OCI-LY3 (cell line): ENCODE measurements around the gene TBC1D1.

Experiments used
- CTCF ChIP-seq: fragments of 200-600, 300-600 bp; sonication (generic); IDR thresholded peaks from 2 replicates; pipeline ENCODE4 v1.5.1; 2014; ENCODE audit warnings: antibody characterized with exemption, low read length, low read depth
- EZH2phosphoT487 ChIP-seq: fragments of 200-600 bp; shearing (Covaris generic); IDR thresholded peaks from 2 replicates; pipeline ENCODE4 v1.6.1; 2018; ENCODE audit warnings: antibody characterized with exemption, mixed run types, low read depth

DNA sequence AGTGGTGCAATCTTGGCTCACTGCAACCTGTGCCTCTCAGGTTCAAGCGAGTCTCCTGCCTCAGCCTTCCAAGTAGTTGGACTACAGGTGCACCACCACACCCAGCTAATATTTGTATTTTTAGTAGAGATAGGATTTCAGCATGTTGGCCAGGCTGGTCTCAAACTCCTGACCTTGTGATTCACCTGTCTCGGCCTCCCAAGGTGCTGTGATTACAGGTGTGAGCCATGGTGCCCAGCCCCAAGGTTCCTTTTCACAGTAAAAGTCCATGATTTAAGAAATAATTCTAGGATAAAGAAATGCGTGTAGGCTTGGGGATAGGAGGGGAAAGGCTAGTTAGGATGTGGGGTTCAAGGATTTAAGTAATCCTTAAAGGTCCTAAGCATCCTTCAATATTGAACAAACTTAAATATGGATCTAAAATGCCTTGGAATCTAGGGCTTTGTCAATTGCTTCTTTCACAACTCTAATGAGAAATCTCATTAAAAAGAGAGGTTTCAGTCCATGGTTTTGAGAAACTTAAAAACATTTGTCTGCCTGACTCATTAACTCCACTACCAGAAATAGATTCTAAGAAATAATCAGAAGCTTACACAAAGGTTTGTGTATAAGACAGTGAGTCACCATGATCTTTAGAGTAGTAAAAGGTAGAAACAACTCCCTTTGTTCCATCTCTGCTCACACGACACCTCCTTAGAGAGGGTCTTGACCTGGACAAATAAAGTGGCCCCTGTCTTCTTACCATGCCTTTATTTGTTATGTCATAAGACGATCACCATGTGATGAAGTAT, 272.5 kb downstream of the TBC1D1 start:
- no peak for TF ChIP-seq CTCF
- TF ChIP-seq EZH2phosphoT487: no peak
